GM20000 (cell line): Measurements from ENCODE around the gene GRIK4.

ENCODE experiments used
- DNase-seq: peaks from one replicate; pipeline ENCODE4 v3.0.0; 2012; ENCODE audit warnings: low spot score
- CTCF ChIP-seq: IDR thresholded peaks from 2 replicates; pipeline ENCODE4 v1.5.1; 2012; ENCODE audit warnings: mild to moderate bottlenecking, control low read depth; ENCODE audit errors: extremely low read depth, missing control alignments

Gene GRIK4

GRCh38 chr11:120719348-120719747, 207.8 kb downstream of the GRIK4 start:
- no peak for DNase-seq
- TF ChIP-seq CTCF: no peak

GRCh38 chr11:120720760-120721159, 209.2 kb downstream of the GRIK4 start:
- DNase-seq: no peak
- no peak for TF ChIP-seq CTCF

- DNase-seq: no peak
- no peak for TF ChIP-seq CTCF
Observed at GRCh38 chr11:120722524-120722923, 211.0 kb downstream of the GRIK4 start.

GRCh38 chr11:120723751-120724150, 212.2 kb downstream of the GRIK4 start:
- TF ChIP-seq CTCF: no peak
- no peak for DNase-seq

GRCh38 chr11:120727752-120728151, 216.2 kb downstream of the GRIK4 start:
- DNase-seq: no peak
- TF ChIP-seq CTCF: no peak

- no peak for TF ChIP-seq CTCF
- DNase-seq: no peak
Observed at GRCh38 chr11:120735035-120735434, 223.5 kb downstream of the GRIK4 start.

GRCh38 chr11:120738516-120739046, 227.0 kb downstream of the GRIK4 start:
- no peak for TF ChIP-seq CTCF
- no peak for DNase-seq
